ENCODE results near the gene IL15RA.

- TF ChIP-seq, protein P1, sequence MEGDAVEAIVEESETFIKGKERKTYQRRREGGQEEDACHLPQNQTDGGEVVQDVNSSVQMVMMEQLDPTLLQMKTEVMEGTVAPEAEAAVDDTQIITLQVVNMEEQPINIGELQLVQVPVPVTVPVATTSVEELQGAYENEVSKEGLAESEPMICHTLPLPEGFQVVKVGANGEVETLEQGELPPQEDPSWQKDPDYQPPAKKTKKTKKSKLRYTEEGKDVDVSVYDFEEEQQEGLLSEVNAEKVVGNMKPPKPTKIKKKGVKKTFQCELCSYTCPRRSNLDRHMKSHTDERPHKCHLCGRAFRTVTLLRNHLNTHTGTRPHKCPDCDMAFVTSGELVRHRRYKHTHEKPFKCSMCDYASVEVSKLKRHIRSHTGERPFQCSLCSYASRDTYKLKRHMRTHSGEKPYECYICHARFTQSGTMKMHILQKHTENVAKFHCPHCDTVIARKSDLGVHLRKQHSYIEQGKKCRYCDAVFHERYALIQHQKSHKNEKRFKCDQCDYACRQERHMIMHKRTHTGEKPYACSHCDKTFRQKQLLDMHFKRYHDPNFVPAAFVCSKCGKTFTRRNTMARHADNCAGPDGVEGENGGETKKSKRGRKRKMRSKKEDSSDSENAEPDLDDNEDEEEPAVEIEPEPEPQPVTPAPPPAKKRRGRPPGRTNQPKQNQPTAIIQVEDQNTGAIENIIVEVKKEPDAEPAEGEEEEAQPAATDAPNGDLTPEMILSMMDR (IDR thresholded peaks at IDR 0.05), result no peak
- no peak for TF ChIP-seq REST (IDR thresholded peaks at IDR 0.05)
These were observed 9.2 kb downstream of the IL15RA start for GRCh38 chr10:5968037-5968680.
